CD4-positive, alpha-beta T cell (primary cell): Measurements from ENCODE around the gene PRSS56. TPM values are rescaled to one million over a fixed set of nuclear protein-coding genes. Genes with fewer than 3 reads are reported as not detected.

Source experiments
- ATAC-seq: fragments of 200-7000 bp; cut with Tn5 transposase; one replicate; pipeline ENCODE4 v1.10.0; 2022; ENCODE audit warnings: mild to moderate bottlenecking; ENCODE audit not compliant: poor library complexity
- CTCF ChIA-PET: fragments of 350-600 bp; sonication (Branson Sonifier 250); formaldehyde crosslinking; loops from one replicate; lab custom pipeline; 2021; ENCODE audit warnings: antibody characterized with exemption, inconsistent platforms; lab: Charles Lee
- POLR2A ChIA-PET: fragments of 350-600 bp; sonication (Branson Sonifier 250); formaldehyde crosslinking; loops from one replicate; lab custom pipeline; 2021; ENCODE audit warnings: antibody characterized with exemption, inconsistent platforms; lab: Charles Lee
- DNase-seq, 14 experiments: peaks; one replicate each; pipeline ENCODE4 v3.0.0-alpha.2; 2013 to 2020; ENCODE audit warnings: mixed read lengths in 2 of 14
- H3K27ac ChIP-seq, 2 donors: one replicate each; pipeline versions ENCODE4 v1.5.1 to v1.7.0; 2013; ENCODE audit warnings: low read length in 2 of 2, low read depth in 1 of 2, mild to moderate bottlenecking in 1 of 2
- H3K27me3 ChIP-seq, 2 experiments: 1 replicate in 1 of 2; 2 replicates in 1 of 2; pipeline versions ENCODE4 v1.6.1 to v1.7.0; 2013; ENCODE audit warnings: low read length in 2 of 2, control low read depth in 1 of 2, mild to moderate bottlenecking in 1 of 2, moderate library complexity in 1 of 2; ENCODE audit not compliant: insufficient read depth in 2 of 2, control insufficient read depth in 1 of 2
- H3K36me3 ChIP-seq: one replicate; pipeline ENCODE4 v1.6.1; 2013; ENCODE audit warnings: low read length, control low read depth; ENCODE audit not compliant: insufficient read depth
- H3K4me1 ChIP-seq: one replicate; pipeline ENCODE4 v1.6.1; 2013; ENCODE audit warnings: low read length, control low read depth; ENCODE audit not compliant: insufficient read depth
- H3K4me3 ChIP-seq: one replicate; pipeline ENCODE4 v1.5.1; 2013; ENCODE audit warnings: mild to moderate bottlenecking, low read length, moderate library complexity
- H3K9me3 ChIP-seq, 2 experiments: 1 replicate in 1 of 2; 2 replicates in 1 of 2; pipeline versions ENCODE4 v1.6.1 to v1.7.0; 2013; ENCODE audit warnings: low read length in 2 of 2, mild to moderate bottlenecking in 2 of 2, control low read depth in 1 of 2, moderate library complexity in 1 of 2; ENCODE audit not compliant: control insufficient read depth in 1 of 2, insufficient read depth in 1 of 2
- H3K27ac Mint-ChIP-seq: one replicate; pipeline ENCODE4 v1.8.0; 2020; ENCODE audit warnings: mixed read lengths
- H3K27me3 Mint-ChIP-seq: one replicate; pipeline ENCODE4 v1.8.0; 2021; ENCODE audit warnings: mixed read lengths
- H3K36me3 Mint-ChIP-seq: one replicate; pipeline ENCODE4 v1.8.0; 2021; ENCODE audit warnings: low read depth, mixed read lengths
- H3K4me1 Mint-ChIP-seq: one replicate; pipeline ENCODE4 v1.8.0; 2021; ENCODE audit warnings: low read depth, mixed read lengths
- H3K4me3 Mint-ChIP-seq: one replicate; pipeline ENCODE4 v1.8.0; 2020; ENCODE audit warnings: mild to moderate bottlenecking, mixed read lengths
- H3K9me3 Mint-ChIP-seq: one replicate; pipeline ENCODE4 v1.8.0; 2020; ENCODE audit warnings: mixed read lengths
- CTCF ChIP-seq: fragments of 200-600 bp; IDR thresholded peaks from one replicate; pipeline ENCODE4 v1.8.0; 2022; ENCODE audit warnings: antibody characterized with exemption, mild to moderate bottlenecking
- intact Hi-C, 2 experiments: fragments of 100-400 bp; cut with DNase I in 1 of 2; cut with micrococcal nuclease in 1 of 2; formaldehyde crosslinking; loops; one replicate each; pipeline versions ENCODE4 v1.15.1 to v1.9.0; 2023 to 2025; cut with DNase I, micrococcal nuclease
- total RNA-seq, 174 experiments: library from RNA in 2 of 174; stranded (reverse) in 2 of 174; gene quantifications; one replicate each; pipeline ENCODE4 v1.2.3 and lab custom pipeline; 2021 to 2026

The PRSS56 gene
- total RNA-seq, 2 experiments from 2014 or later = not detected

GRCh38 chr2:232573042-232573441 lies 52.9 kb downstream of the PRSS56 start:
- Mint-ChIP-seq H3K9me3 (no peaks in the 10 kb centered on the region), H3K4me3 (no peak overlapping the region), H3K4me1 (no peaks in the 10 kb centered on the region), H3K27ac (no peak overlapping the region), H3K27me3 (no peaks in the 10 kb centered on the region), H3K36me3 (peaks cover 90% of the 10 kb centered on the region)
- intact Hi-C loops = no loop called here
- Histone ChIP-seq H3K9me3 (no peaks in the 10 kb centered on the region), H3K36me3 (peaks cover 65% of the 10 kb centered on the region), H3K27ac (no peak overlapping the region), H3K4me3 (no peak overlapping the region), H3K4me1 (no peaks in the 10 kb centered on the region), H3K27me3 (no peaks in the 10 kb centered on the region)
- ATAC-seq (no peak), DNase-seq (no peak)
- POLR2A ChIA-PET = no interaction called here
- TF ChIP-seq CTCF = no peak
- CTCF ChIA-PET = no interaction called here

- ATAC-seq = no peak
- ChIA-PET CTCF (no interaction called here), POLR2A (no interaction called here)
- H3K27me3 Mint-ChIP-seq = no peaks in the 10 kb centered on the region
- H3K36me3 ChIP-seq = peaks cover 57% of the 10 kb centered on the region
- DNase-seq = no peak
- H3K9me3 Mint-ChIP-seq = no peaks in the 10 kb centered on the region
- intact Hi-C loops = no loop called here
- H3K4me1 ChIP-seq = no peaks in the 10 kb centered on the region
- H3K27ac ChIP-seq = no peak overlapping the region
- no peaks in the 10 kb centered on the region for H3K4me1 Mint-ChIP-seq
- no peaks in the 10 kb centered on the region for H3K27me3 ChIP-seq
- H3K36me3 Mint-ChIP-seq = peaks cover 87% of the 10 kb centered on the region
- no peak for TF ChIP-seq CTCF
- H3K4me3 Mint-ChIP-seq = no peak overlapping the region
- H3K9me3 ChIP-seq = no peaks in the 10 kb centered on the region
- H3K4me3 ChIP-seq = no peak overlapping the region
- no peak overlapping the region for H3K27ac Mint-ChIP-seq
Observed at GRCh38 chr2:232573771-232574435, 53.7 kb downstream of the PRSS56 start.

- no peak overlapping the region for H3K4me3 Mint-ChIP-seq
- Histone ChIP-seq H3K4me1 (no peaks in the 10 kb centered on the region), H3K9me3 (no peaks in the 10 kb centered on the region), H3K27me3 (no peaks in the 10 kb centered on the region), H3K36me3 (peaks cover 47% of the 10 kb centered on the region), H3K4me3 (no peak overlapping the region), H3K27ac (no peak overlapping the region)
- no peaks in the 10 kb centered on the region for H3K27me3 Mint-ChIP-seq
- no peaks in the 10 kb centered on the region for H3K9me3 Mint-ChIP-seq
- POLR2A ChIA-PET = no interaction called here
- CTCF ChIA-PET = no interaction called here
- TF ChIP-seq CTCF = no peak
- H3K36me3 Mint-ChIP-seq = peaks cover 79% of the 10 kb centered on the region
- no peak for DNase-seq
- intact Hi-C loops = no loop called here
- H3K27ac Mint-ChIP-seq = no peak overlapping the region
- no peak for ATAC-seq
- no peaks in the 10 kb centered on the region for H3K4me1 Mint-ChIP-seq
Observed at GRCh38 chr2:232574674-232575403, 54.7 kb downstream of the PRSS56 start.

Other genes starting within 250 kb of the PRSS56 start
- gene ALPP, start 141.6 kb upstream of the PRSS56 start, total RNA-seq = not detected
- gene ALPG, start 113.5 kb upstream of the PRSS56 start, total RNA-seq = not detected
- not detected for gene ALPI, start 64.2 kb upstream of the PRSS56 start, total RNA-seq
- gene ECEL1, start 32.6 kb upstream of the PRSS56 start, total RNA-seq = not detected
- gene CHRND, start 5.8 kb downstream of the PRSS56 start, total RNA-seq = not detected
- not detected for gene CHRNG, start 19.3 kb downstream of the PRSS56 start, total RNA-seq
- gene TIGD1, start 30.2 kb downstream of the PRSS56 start, total RNA-seq = 10 to 100 TPM; 22.1 to 22.2 TPM
- gene EIF4E2, start 30.3 kb downstream of the PRSS56 start, total RNA-seq = 10 to 100 TPM; 45.9 to 46.0 TPM
- not detected for gene EFHD1, start 113.2 kb downstream of the PRSS56 start, total RNA-seq
- 10 to 100 TPM; 52.5 to 55.5 TPM for gene GIGYF2, start 176.9 kb downstream of the PRSS56 start, total RNA-seq